Measurements from ENCODE around the gene PPP1R1B. TPM values are rescaled to one million over a fixed set of nuclear protein-coding genes. Genes with fewer than 3 reads are reported as not detected.

PPP1R1B gene
- total RNA-seq, 6 experiments from 2014 or later = not detected

DNA sequence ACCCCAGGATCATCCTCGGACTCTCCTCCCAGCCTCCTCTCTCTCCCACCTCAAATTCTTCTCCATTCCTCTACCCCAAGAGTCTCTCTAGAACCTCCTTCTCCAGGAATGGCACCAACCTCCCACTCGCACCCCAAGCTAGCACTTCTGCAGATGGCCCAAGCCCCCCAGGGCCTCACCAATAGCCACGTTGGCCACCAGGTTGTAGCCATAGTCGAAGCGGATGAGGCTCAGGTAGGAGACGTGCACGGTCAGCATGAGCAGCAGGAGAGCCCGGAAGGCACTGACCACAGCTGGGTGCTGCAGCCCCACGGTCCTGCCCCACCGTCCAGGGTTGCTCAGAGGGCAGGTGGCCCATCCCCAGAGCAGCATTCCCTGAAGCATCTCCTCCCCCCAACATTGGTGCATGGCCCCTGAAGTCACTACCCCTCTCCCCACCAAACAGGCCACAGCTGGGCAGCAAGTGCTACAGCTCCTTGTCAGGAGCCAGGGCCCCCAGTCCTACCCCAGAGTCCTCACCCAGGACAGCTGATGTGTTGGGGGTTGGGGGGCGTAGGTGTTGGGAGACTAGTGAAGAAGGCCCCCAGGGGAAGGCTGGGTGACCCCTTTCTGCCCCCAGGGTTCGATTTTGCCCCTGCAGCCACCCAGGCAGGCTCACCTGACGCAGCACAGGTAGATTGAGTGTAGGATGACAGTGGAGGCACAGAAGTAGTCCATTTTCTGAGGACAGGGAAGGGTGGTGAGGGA lies 46.8 kb downstream of the PPP1R1B start:
- TF ChIP-seq, protein P1, sequence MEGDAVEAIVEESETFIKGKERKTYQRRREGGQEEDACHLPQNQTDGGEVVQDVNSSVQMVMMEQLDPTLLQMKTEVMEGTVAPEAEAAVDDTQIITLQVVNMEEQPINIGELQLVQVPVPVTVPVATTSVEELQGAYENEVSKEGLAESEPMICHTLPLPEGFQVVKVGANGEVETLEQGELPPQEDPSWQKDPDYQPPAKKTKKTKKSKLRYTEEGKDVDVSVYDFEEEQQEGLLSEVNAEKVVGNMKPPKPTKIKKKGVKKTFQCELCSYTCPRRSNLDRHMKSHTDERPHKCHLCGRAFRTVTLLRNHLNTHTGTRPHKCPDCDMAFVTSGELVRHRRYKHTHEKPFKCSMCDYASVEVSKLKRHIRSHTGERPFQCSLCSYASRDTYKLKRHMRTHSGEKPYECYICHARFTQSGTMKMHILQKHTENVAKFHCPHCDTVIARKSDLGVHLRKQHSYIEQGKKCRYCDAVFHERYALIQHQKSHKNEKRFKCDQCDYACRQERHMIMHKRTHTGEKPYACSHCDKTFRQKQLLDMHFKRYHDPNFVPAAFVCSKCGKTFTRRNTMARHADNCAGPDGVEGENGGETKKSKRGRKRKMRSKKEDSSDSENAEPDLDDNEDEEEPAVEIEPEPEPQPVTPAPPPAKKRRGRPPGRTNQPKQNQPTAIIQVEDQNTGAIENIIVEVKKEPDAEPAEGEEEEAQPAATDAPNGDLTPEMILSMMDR (IDR thresholded peaks at IDR 0.05) = no peak
- H3K27ac Mint-ChIP-seq = no peak overlapping the region
- no peak for DNase-seq
- peaks cover 25% of the 10 kb centered on the region for H3K27me3 Mint-ChIP-seq (ENCODE audit: insufficient read depth)
- no peak overlapping the region for H3K4me3 Mint-ChIP-seq
- H3K36me3 Mint-ChIP-seq (ENCODE audit: low read depth) = no peaks in the 10 kb centered on the region
- no peaks in the 10 kb centered on the region for H3K9me3 Mint-ChIP-seq
- peaks cover 13% of the 10 kb centered on the region for H3K4me1 Mint-ChIP-seq (ENCODE audit: low read depth)

DNA sequence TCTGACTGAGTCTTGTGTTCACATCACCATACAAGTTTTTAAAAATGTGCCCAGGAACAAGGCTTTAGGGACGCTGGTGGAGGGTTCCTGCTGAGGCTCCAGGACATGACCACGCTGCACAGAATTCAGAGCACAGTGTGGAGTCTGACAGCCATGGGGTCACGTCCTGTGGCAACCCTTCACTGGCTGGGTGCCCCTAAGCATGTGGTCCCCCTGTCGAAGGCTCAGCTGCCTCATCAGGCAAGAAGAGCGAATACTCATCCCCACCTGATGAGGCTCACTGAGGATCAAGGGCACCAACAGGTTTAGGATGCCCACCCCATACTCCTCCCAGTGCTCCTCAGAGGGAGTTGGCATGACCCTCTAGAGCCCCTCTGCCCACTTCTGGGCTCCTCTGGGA lies 47.4 kb downstream of the PPP1R1B start:
- no peak overlapping the region for H3K27ac Mint-ChIP-seq
- DNase-seq = no peak
- H3K4me1 Mint-ChIP-seq (ENCODE audit: low read depth) = peaks cover 9% of the 10 kb centered on the region; the same call in 1 of the 2 replicates
- TF ChIP-seq, protein P1 (IDR thresholded peaks at IDR 0.05) = no peak
- H3K36me3 Mint-ChIP-seq (ENCODE audit: low read depth) = no peaks in the 10 kb centered on the region
- H3K9me3 Mint-ChIP-seq = no peaks in the 10 kb centered on the region
- no peak overlapping the region for H3K4me3 Mint-ChIP-seq
- H3K27me3 Mint-ChIP-seq (ENCODE audit: insufficient read depth) = peaks cover 20% of the 10 kb centered on the region

DNA sequence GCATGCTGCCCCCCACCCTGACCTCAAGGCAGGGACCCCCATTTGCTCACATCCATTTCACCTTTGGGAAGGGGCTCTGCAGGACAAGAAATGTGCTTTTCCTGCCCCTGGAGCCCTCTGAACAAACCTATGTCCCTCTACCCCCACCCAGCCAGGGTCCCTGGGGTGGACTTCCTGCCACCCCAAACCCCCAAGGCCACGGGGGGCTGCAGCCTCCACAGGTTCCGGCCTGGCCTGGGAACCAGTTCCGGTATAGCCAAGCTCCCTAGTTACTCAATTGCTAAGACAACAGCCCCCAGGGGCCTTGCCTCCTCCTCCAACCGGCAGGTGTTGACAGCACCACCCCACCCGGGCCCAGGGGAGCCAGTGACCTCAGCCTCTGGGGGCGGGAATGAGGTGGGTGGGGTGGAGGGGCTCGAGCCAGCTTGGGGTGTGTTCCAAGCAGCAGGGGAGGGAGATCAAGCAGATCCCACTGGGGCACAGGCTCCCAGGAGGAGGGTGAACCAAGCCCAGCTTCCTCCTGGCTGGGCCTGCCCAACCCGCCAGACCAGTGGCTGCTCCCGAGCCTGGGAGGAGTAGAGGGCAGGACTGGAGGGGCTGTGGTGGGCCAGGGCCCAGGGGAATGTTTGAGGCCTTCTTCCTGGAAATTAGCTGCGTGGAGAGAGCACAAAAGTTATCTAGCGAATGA lies 48.1 kb downstream of the PPP1R1B start:
- TF ChIP-seq, protein P1 (IDR thresholded peaks at IDR 0.05) = no peak
- Mint-ChIP-seq H3K9me3 (no peaks in the 10 kb centered on the region), H3K4me3 (no peak overlapping the region), H3K4me1 (ENCODE audit: low read depth) (peaks cover 9% of the 10 kb centered on the region; the same call in 1 of the 2 replicates), H3K27ac (no peak overlapping the region), H3K27me3 (ENCODE audit: insufficient read depth) (peaks cover 18% of the 10 kb centered on the region), H3K36me3 (ENCODE audit: low read depth) (no peaks in the 10 kb centered on the region)
- no peak for DNase-seq

DNA sequence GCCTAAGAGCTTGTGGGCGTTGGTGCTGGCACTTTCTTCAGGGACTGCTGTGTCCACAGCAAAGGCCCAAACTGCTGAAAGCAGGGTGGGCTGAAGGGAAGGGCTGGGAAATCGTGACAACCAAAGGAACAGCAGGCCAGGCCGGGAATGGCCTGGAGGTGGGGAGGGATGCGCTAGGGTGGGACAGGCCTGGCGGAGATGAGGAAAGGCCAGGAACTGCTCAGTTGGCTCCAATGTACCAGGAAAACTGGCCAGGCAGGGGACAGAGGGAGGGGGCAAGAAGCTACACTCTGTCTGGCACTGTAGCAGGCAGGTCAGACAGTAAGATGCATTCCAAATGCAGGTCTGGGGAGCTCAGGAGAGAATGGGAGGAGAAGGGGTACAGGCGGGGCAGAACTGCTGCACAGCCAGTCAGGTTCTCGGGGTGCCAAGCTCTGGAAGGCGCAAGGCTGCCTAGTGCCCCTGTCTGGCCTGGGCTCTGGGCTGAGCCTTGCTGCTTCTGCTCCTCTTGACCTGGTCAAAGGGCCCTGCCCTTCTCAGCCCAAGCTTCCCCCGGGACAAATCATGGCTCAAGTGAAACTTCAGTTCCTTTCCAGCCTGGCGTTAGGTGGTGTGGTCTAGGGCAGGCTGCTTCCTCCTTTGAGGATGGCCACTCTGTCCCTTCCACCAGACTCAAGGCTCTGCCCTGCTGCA lies 48.8 kb downstream of the PPP1R1B start:
- H3K27me3 Mint-ChIP-seq (ENCODE audit: insufficient read depth) = peaks cover 18% of the 10 kb centered on the region
- DNase-seq = no peak
- peaks cover 9% of the 10 kb centered on the region; the same call in 1 of the 2 replicates for H3K4me1 Mint-ChIP-seq (ENCODE audit: low read depth)
- H3K36me3 Mint-ChIP-seq (ENCODE audit: low read depth) = no peaks in the 10 kb centered on the region
- TF ChIP-seq, protein P1 (IDR thresholded peaks at IDR 0.05) = no peak
- H3K27ac Mint-ChIP-seq = no peak overlapping the region
- no peak overlapping the region for H3K4me3 Mint-ChIP-seq
- no peaks in the 10 kb centered on the region for H3K9me3 Mint-ChIP-seq

DNA sequence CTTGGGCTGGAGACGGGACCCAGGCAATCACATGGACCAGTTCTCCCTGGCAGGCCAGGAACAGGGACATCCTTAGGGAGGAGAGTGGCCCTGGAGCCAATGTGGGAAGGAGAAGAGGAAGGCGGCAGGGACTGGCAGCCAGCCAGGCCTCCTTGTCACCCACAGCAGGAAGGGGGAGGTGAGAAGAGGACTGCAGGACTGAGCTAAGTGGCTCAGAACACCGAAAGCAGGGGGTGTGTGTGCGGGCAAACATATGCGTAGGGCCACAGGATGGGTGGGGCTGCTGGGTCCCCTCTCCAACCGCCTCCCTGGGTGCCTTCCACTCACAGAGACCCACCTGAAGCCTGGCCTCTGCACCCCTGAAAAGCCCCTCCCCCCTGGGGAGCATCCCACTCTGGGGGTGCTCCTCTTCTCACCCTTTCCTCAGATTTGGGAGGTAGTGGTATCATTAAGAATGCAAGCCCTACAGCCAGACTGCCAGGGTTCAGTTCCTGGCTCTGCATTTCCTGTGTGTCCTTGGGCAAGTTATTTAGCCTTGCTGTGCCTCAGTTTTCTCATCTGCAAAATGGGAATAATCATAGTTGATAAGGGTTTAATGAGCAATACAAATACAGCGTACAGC lies 49.6 kb downstream of the PPP1R1B start:
- no peak for DNase-seq
- Mint-ChIP-seq H3K9me3 (no peaks in the 10 kb centered on the region), H3K4me3 (no peak overlapping the region), H3K4me1 (ENCODE audit: low read depth) (peaks cover 9% of the 10 kb centered on the region; the same call in 1 of the 2 replicates), H3K36me3 (ENCODE audit: low read depth) (no peaks in the 10 kb centered on the region), H3K27me3 (ENCODE audit: insufficient read depth) (peaks cover 14% of the 10 kb centered on the region), H3K27ac (no peak overlapping the region)
- TF ChIP-seq, protein P1 (IDR thresholded peaks at IDR 0.05) = no peak

Measured in HFFc6 (cell line).